ENCODE measurements around the gene PBX4.
A peak's percentile ranks its signal among the peaks of the same experiment; 100 is the strongest.

The PBX4 gene

GRCh38 chr19:19528721-19529490 lies 89.6 kb downstream of the PBX4 start, which contains the start of gene YJEFN3:
Gene YJEFN3, plus strand, starts transcription at chr19:19528911. Its CDS starts 22 bp downstream, at chr19:19528933.
- Histone ChIP-seq H3K79me2 (ENCODE audit: control insufficient read depth, insufficient read depth, low read length, unreplicated experiment) (peaks cover 3% of the 10 kb centered on the region), H3K4me1 (ENCODE audit: control insufficient read depth, insufficient read depth, low read length, unreplicated experiment) (peaks cover 7% of the 10 kb centered on the region), H3K4me3 (ENCODE audit: low read depth, low read length) (no peak within 1 kb of the TSS), H3K36me3 (ENCODE audit: insufficient read depth, low read length) (no peaks in the 10 kb centered on the region), H2AFZ (ENCODE audit: low read length, unreplicated experiment) (no peak within 1 kb of the TSS), H3K27ac (ENCODE audit: low read depth, low read length) (no peak within 1 kb of the TSS), H3K27me3 (ENCODE audit: insufficient read depth, low read length) (no peaks in the 10 kb centered on the region)

- Histone ChIP-seq H3K4me1 (ENCODE audit: control insufficient read depth, insufficient read depth, low read length, unreplicated experiment) (peaks cover 7% of the 10 kb centered on the region), H3K4me3 (ENCODE audit: low read depth, low read length) (no peak overlapping the region), H3K36me3 (ENCODE audit: insufficient read depth, low read length) (no peaks in the 10 kb centered on the region), H3K79me2 (ENCODE audit: control insufficient read depth, insufficient read depth, low read length, unreplicated experiment) (peaks cover 8% of the 10 kb centered on the region), H3K27me3 (ENCODE audit: insufficient read depth, low read length) (no peaks in the 10 kb centered on the region), H3K27ac (ENCODE audit: low read depth, low read length) (no peak overlapping the region), H2AFZ (ENCODE audit: low read length, unreplicated experiment) (no peak overlapping the region)
These were observed 90.5 kb downstream of the PBX4 start for GRCh38 chr19:19527674-19528625.

DNA sequence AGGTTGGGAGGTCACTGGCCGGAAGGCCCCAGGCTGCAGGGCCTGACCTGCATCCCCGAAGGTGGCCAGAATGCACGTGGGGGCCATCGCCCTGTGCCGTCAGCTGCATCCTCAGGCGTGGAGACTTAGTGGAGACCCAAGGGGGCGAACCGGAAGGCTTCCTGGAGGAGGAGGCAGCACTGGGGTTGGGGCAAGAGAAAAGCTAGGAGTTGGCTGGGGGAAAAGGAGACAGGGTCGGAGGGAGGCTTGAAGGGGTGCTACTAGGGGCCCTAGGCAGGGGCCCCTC lies 91.2 kb downstream of the PBX4 start:
- Histone ChIP-seq H3K4me3 (ENCODE audit: low read depth, low read length) (no peak overlapping the region), H3K27ac (ENCODE audit: low read depth, low read length) (no peak overlapping the region), H3K27me3 (ENCODE audit: insufficient read depth, low read length) (no peaks in the 10 kb centered on the region), H3K79me2 (ENCODE audit: control insufficient read depth, insufficient read depth, low read length, unreplicated experiment) (peaks cover 12% of the 10 kb centered on the region), H3K36me3 (ENCODE audit: insufficient read depth, low read length) (no peaks in the 10 kb centered on the region), H3K4me1 (ENCODE audit: control insufficient read depth, insufficient read depth, low read length, unreplicated experiment) (peaks cover 7% of the 10 kb centered on the region), H2AFZ (ENCODE audit: low read length, unreplicated experiment) (no peak overlapping the region)

GRCh38 chr19:19526581-19527370 lies 91.7 kb downstream of the PBX4 start:
- peaks cover 7% of the 10 kb centered on the region for H3K4me1 ChIP-seq (ENCODE audit: control insufficient read depth, insufficient read depth, low read length, unreplicated experiment)
- H3K4me3 ChIP-seq (ENCODE audit: low read depth, low read length) = no peak overlapping the region
- H3K79me2 ChIP-seq (ENCODE audit: control insufficient read depth, insufficient read depth, low read length, unreplicated experiment) = peaks cover 15% of the 10 kb centered on the region
- no peaks in the 10 kb centered on the region for H3K27me3 ChIP-seq (ENCODE audit: insufficient read depth, low read length)
- H3K27ac ChIP-seq (ENCODE audit: low read depth, low read length) = no peak overlapping the region
- H2AFZ ChIP-seq (ENCODE audit: low read length, unreplicated experiment) = no peak overlapping the region
- H3K36me3 ChIP-seq (ENCODE audit: insufficient read depth, low read length) = no peaks in the 10 kb centered on the region

GRCh38 chr19:19525611-19526380 lies 92.7 kb downstream of the PBX4 start:
- Histone ChIP-seq H3K27ac (ENCODE audit: low read depth, low read length) (no peak overlapping the region), H3K36me3 (ENCODE audit: insufficient read depth, low read length) (no peaks in the 10 kb centered on the region), H3K27me3 (ENCODE audit: insufficient read depth, low read length) (no peaks in the 10 kb centered on the region), H3K4me3 (ENCODE audit: low read depth, low read length) (no peak overlapping the region), H3K4me1 (ENCODE audit: control insufficient read depth, insufficient read depth, low read length, unreplicated experiment) (peaks cover 7% of the 10 kb centered on the region), H2AFZ (ENCODE audit: low read length, unreplicated experiment) (no peak overlapping the region), H3K79me2 (ENCODE audit: control insufficient read depth, insufficient read depth, low read length, unreplicated experiment) (peaks cover 20% of the 10 kb centered on the region)

- H3K4me1 ChIP-seq (ENCODE audit: control insufficient read depth, insufficient read depth, low read length, unreplicated experiment) = no peaks in the 10 kb centered on the region
- no peak overlapping the region for H3K4me3 ChIP-seq (ENCODE audit: low read depth, low read length)
- no peak overlapping the region for H2AFZ ChIP-seq (ENCODE audit: low read length, unreplicated experiment)
- no peaks in the 10 kb centered on the region for H3K27me3 ChIP-seq (ENCODE audit: insufficient read depth, low read length)
- H3K79me2 ChIP-seq (ENCODE audit: control insufficient read depth, insufficient read depth, low read length, unreplicated experiment) = peaks cover 32% of the 10 kb centered on the region
- no peaks in the 10 kb centered on the region for H3K36me3 ChIP-seq (ENCODE audit: insufficient read depth, low read length)
- no peak overlapping the region for H3K27ac ChIP-seq (ENCODE audit: low read depth, low read length)
These were observed 94.4 kb downstream of the PBX4 start for GRCh38 chr19:19524053-19524452.

DNA sequence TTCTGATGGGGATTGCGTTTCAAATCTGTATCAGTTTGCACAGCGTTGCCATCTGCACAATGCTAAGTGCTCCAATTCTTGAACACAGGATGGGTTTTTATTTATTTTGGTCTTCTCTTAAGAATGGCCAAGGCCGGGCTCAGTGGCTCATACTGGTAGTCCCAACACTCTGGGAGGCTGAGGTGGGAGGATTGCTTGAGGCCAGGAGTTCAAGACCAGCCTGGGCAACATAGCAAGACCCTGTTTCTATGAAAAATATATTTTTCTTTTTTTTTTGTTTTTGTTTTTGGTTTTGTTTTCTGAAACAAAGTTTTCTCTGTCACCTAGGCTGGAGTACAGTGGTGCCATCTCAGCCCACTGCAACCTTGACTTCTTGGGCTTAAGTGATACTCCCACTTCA lies 95.3 kb downstream of the PBX4 start:
- Histone ChIP-seq H3K27ac (ENCODE audit: low read depth, low read length) (no peak overlapping the region), H3K4me1 (ENCODE audit: control insufficient read depth, insufficient read depth, low read length, unreplicated experiment) (no peaks in the 10 kb centered on the region), H3K36me3 (ENCODE audit: insufficient read depth, low read length) (no peaks in the 10 kb centered on the region), H3K79me2 (ENCODE audit: control insufficient read depth, insufficient read depth, low read length, unreplicated experiment) (peaks cover 32% of the 10 kb centered on the region), H3K4me3 (ENCODE audit: low read depth, low read length) (no peak overlapping the region), H2AFZ (ENCODE audit: low read length, unreplicated experiment) (no peak overlapping the region), H3K27me3 (ENCODE audit: insufficient read depth, low read length) (no peaks in the 10 kb centered on the region)

GRCh38 chr19:19520989-19521388 lies 97.5 kb downstream of the PBX4 start:
- Histone ChIP-seq H3K79me2 (ENCODE audit: control insufficient read depth, insufficient read depth, low read length, unreplicated experiment) (peaks cover 50% of the 10 kb centered on the region), H3K4me1 (ENCODE audit: control insufficient read depth, insufficient read depth, low read length, unreplicated experiment) (peaks cover 5% of the 10 kb centered on the region)

DNA sequence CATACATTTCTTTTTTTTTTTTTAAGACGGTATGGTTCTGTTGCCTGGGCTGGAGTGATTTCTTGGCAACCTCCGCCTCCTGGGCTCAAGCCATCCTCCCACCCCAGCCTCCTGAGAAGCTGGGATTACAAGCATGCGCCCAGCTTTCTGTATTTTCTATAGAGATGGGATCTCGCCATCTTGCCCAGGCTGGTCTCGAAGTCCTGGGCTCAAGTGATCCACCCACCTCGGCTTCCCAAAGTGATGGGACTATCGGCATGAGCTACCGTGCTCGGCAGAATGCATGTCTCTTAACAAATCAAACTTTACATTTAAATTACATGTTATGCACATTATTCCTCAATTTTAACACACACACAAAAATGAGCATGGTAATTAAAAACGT lies 101.3 kb downstream of the PBX4 start:
- peaks cover 5% of the 10 kb centered on the region for H3K4me1 ChIP-seq (ENCODE audit: control insufficient read depth, insufficient read depth, low read length, unreplicated experiment)
- peaks cover 38% of the 10 kb centered on the region for H3K79me2 ChIP-seq (ENCODE audit: control insufficient read depth, insufficient read depth, low read length, unreplicated experiment)
- H3K27ac ChIP-seq (ENCODE audit: low read depth, low read length) = no peak overlapping the region
- peak overlapping the region; percentile 97 for H3K4me3 ChIP-seq (ENCODE audit: low read depth, low read length)
- H2AFZ ChIP-seq (ENCODE audit: low read length, unreplicated experiment) = no peak overlapping the region
- no peaks in the 10 kb centered on the region for H3K27me3 ChIP-seq (ENCODE audit: insufficient read depth, low read length)
- no peaks in the 10 kb centered on the region for H3K36me3 ChIP-seq (ENCODE audit: insufficient read depth, low read length)

More at GRCh38 chr19:19520989-19521388, 97.5 kb downstream of the PBX4 start:
- no peaks in the 10 kb centered on the region for H3K36me3 ChIP-seq (ENCODE audit: insufficient read depth, low read length)
- H3K4me3 ChIP-seq (ENCODE audit: low read depth, low read length) = no peak overlapping the region
- no peaks in the 10 kb centered on the region for H3K27me3 ChIP-seq (ENCODE audit: insufficient read depth, low read length)
- H2AFZ ChIP-seq (ENCODE audit: low read length, unreplicated experiment) = no peak overlapping the region
- no peak overlapping the region for H3K27ac ChIP-seq (ENCODE audit: low read depth, low read length)

All from ACC112 (cell line).